HG03432 (cell line): ENCODE results near the gene SOX6.

Experiments used
- ATAC-seq: cut with Tn5 transposase; IDR thresholded peaks from one replicate; pipeline ENCODE4 v1.9.1; 2021; ENCODE audit warnings: mild to moderate bottlenecking, moderate library complexity; ENCODE audit not compliant: unreplicated experiment

Gene SOX6

GRCh38 chr11:16012125-16012751 is 344.1 kb downstream of the SOX6 start:
- peak; percentile 49 for ATAC-seq

- ATAC-seq, result no peak
Measured at GRCh38 chr11:16011396-16011795, 344.9 kb downstream of the SOX6 start.

- no peak for ATAC-seq
Measured at GRCh38 chr11:16009021-16009420, 347.3 kb downstream of the SOX6 start.

- ATAC-seq, result no peak
Measured at GRCh38 chr11:16007514-16007913, 348.8 kb downstream of the SOX6 start.

GRCh38 chr11:16002942-16003341 is 353.4 kb downstream of the SOX6 start:
- ATAC-seq, result no peak

- peak; percentile 73 for ATAC-seq
Measured at GRCh38 chr11:16001899-16002426, 354.4 kb downstream of the SOX6 start.

GRCh38 chr11:16001044-16001568 is 355.2 kb downstream of the SOX6 start:
- peak; percentile 11 for ATAC-seq

- no peak for ATAC-seq
Measured at GRCh38 chr11:16000065-16000464, 356.3 kb downstream of the SOX6 start.

GRCh38 chr11:15993345-15993744 is 363.0 kb downstream of the SOX6 start:
- ATAC-seq, result no peak

- no peak for ATAC-seq
Measured at GRCh38 chr11:15991215-15991614, 365.1 kb downstream of the SOX6 start.

- no peak for ATAC-seq
Measured at GRCh38 chr11:15989685-15990084, 366.7 kb downstream of the SOX6 start.

GRCh38 chr11:15988693-15989231 is 367.6 kb downstream of the SOX6 start:
- ATAC-seq, result no peak

- ATAC-seq, result no peak
Measured at GRCh38 chr11:15988016-15988550, 368.3 kb downstream of the SOX6 start.

- no peak for ATAC-seq
Measured at GRCh38 chr11:15987046-15987445, 369.3 kb downstream of the SOX6 start.

- ATAC-seq, result no peak
Measured at GRCh38 chr11:15985860-15986139, 370.5 kb downstream of the SOX6 start.

GRCh38 chr11:15985127-15985859 is 371.1 kb downstream of the SOX6 start:
- no peak for ATAC-seq

GRCh38 chr11:15981292-15981691 is 375.1 kb downstream of the SOX6 start:
- no peak for ATAC-seq

GRCh38 chr11:15977116-15977515 is 379.2 kb downstream of the SOX6 start:
- no peak for ATAC-seq

- no peak for ATAC-seq
Measured at GRCh38 chr11:15976433-15977045, 379.8 kb downstream of the SOX6 start.

GRCh38 chr11:15975742-15976141 is 380.6 kb downstream of the SOX6 start:
- no peak for ATAC-seq

- ATAC-seq, result no peak
Measured at GRCh38 chr11:15972838-15973237, 383.5 kb downstream of the SOX6 start.

GRCh38 chr11:15971215-15971546 is 385.2 kb downstream of the SOX6 start:
- no peak for ATAC-seq
